ENCODE results near the gene STRA8.

- TF ChIP-seq CTCF (IDR thresholded peaks at IDR 0.05) (no peak), POLR2A (IDR thresholded peaks at IDR 0.05) (no peak), POLR2AphosphoS5 (IDR thresholded peaks at IDR 0.05) (no peak)
These were observed 46.8 kb upstream of the STRA8 start for GRCh38 chr7:135186841-135187253.

Data from upper lobe of left lung (tissue), 4 donors.